CD4-positive, alpha-beta T cell treated with Interferon gamma for 1 hour (primary cell): ENCODE measurements around the gene GLRX2.

ENCODE experiments used
- DNase-seq: peaks from one replicate; pipeline ENCODE4 v3.0.0-alpha.2; 2020

Gene GLRX2

GRCh38 chr1:193110864-193111263 is 5.7 kb upstream of the GLRX2 start:
- DNase-seq = no peak

- DNase-seq = no peak
Measured at GRCh38 chr1:193110246-193110645, 5.0 kb upstream of the GLRX2 start.

- DNase-seq = no peak
Measured at GRCh38 chr1:193109619-193110018, 4.4 kb upstream of the GLRX2 start.

GRCh38 chr1:193108471-193108870 is 3.3 kb upstream of the GLRX2 start:
- no peak for DNase-seq

GRCh38 chr1:193105821-193106177 is 585 bp upstream of the GLRX2 start:
- no peak for DNase-seq

- no peak for DNase-seq
Measured at GRCh38 chr1:193104502-193104906, 710 bp downstream of the GLRX2 start.

- no peak for DNase-seq
Measured at GRCh38 chr1:193103759-193104501, 1.3 kb downstream of the GLRX2 start.

- DNase-seq = no peak
Measured at GRCh38 chr1:193102662-193103061, 2.6 kb downstream of the GLRX2 start.

- DNase-seq = no peak
Measured at GRCh38 chr1:193094112-193094511, 11.1 kb downstream of the GLRX2 start.

- no peak for DNase-seq
Measured at GRCh38 chr1:193090865-193091264, 14.3 kb downstream of the GLRX2 start.

GRCh38 chr1:193087893-193088292 is 17.3 kb downstream of the GLRX2 start:
- no peak for DNase-seq

GRCh38 chr1:193086342-193086741 is 18.9 kb downstream of the GLRX2 start:
- DNase-seq = no peak

GRCh38 chr1:193085263-193085662 is 20.0 kb downstream of the GLRX2 start:
- no peak for DNase-seq

GRCh38 chr1:193083365-193084088 is 21.7 kb downstream of the GLRX2 start:
- no peak for DNase-seq

- DNase-seq = no peak
Measured at GRCh38 chr1:193079187-193079586, 26.0 kb downstream of the GLRX2 start.

GRCh38 chr1:193077991-193078390 is 27.2 kb downstream of the GLRX2 start:
- DNase-seq = no peak

- no peak for DNase-seq
Measured at GRCh38 chr1:193070942-193071341, 34.3 kb downstream of the GLRX2 start.

GRCh38 chr1:193070386-193070753 is 34.8 kb downstream of the GLRX2 start:
- DNase-seq = no peak

- no peak for DNase-seq
Measured at GRCh38 chr1:193069748-193070385, 35.3 kb downstream of the GLRX2 start.

- DNase-seq = no peak
Measured at GRCh38 chr1:193068013-193068412, 37.2 kb downstream of the GLRX2 start.

- no peak for DNase-seq
Measured at GRCh38 chr1:193066606-193067005, 38.6 kb downstream of the GLRX2 start.

GRCh38 chr1:193065954-193066353 is 39.3 kb downstream of the GLRX2 start:
- no peak for DNase-seq

GRCh38 chr1:193062698-193063463 is 42.3 kb downstream of the GLRX2 start:
- DNase-seq = no peak
